OCI-LY3 (cell line): Measurements from ENCODE around the gene PIK3C2G.

Experiments
- EZH2phosphoT487 ChIP-seq: fragments of 200-600 bp; shearing (Covaris generic); IDR thresholded peaks from 2 replicates; pipeline ENCODE4 v1.6.1; 2018; ENCODE audit warnings: antibody characterized with exemption, mixed run types, low read depth
- TF ChIP-seq, protein P1 (sequence below): fragments of 200-600, 300-600 bp; sonication (generic); IDR thresholded peaks from 2 replicates; pipeline ENCODE4 v1.5.1; 2014; ENCODE audit warnings: antibody characterized with exemption, low read length, low read depth

GRCh38 chr12:18415227-18415626, 153.9 kb downstream of the PIK3C2G start:
- TF ChIP-seq, protein P1, sequence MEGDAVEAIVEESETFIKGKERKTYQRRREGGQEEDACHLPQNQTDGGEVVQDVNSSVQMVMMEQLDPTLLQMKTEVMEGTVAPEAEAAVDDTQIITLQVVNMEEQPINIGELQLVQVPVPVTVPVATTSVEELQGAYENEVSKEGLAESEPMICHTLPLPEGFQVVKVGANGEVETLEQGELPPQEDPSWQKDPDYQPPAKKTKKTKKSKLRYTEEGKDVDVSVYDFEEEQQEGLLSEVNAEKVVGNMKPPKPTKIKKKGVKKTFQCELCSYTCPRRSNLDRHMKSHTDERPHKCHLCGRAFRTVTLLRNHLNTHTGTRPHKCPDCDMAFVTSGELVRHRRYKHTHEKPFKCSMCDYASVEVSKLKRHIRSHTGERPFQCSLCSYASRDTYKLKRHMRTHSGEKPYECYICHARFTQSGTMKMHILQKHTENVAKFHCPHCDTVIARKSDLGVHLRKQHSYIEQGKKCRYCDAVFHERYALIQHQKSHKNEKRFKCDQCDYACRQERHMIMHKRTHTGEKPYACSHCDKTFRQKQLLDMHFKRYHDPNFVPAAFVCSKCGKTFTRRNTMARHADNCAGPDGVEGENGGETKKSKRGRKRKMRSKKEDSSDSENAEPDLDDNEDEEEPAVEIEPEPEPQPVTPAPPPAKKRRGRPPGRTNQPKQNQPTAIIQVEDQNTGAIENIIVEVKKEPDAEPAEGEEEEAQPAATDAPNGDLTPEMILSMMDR: no peak
- TF ChIP-seq EZH2phosphoT487: no peak
